ENCODE data around the gene HCFC1R1.

HCFC1R1 gene

GRCh38 chr16:3003582-3004270 lies 20.0 kb downstream of the HCFC1R1 start:
- no peak overlapping the region for H3K4me3 ChIP-seq (ENCODE audit: control insufficient read depth, low read depth, low read length)
- DNase-seq (ENCODE audit: low read depth), result peak; percentile 88
- TF ChIP-seq CTCF (IDR thresholded peaks at IDR 0.05; ENCODE audit: control insufficient read depth, insufficient read depth, low read depth, low read length, missing control alignments), result peak; percentile 50

GRCh38 chr16:3001316-3001715 lies 22.4 kb downstream of the HCFC1R1 start:
- no peak for DNase-seq (ENCODE audit: low read depth)
- H3K4me3 ChIP-seq (ENCODE audit: control insufficient read depth, low read depth, low read length), result no peak overlapping the region
- no peak for TF ChIP-seq CTCF (IDR thresholded peaks at IDR 0.05; ENCODE audit: control insufficient read depth, insufficient read depth, low read depth, low read length, missing control alignments)

GRCh38 chr16:3000540-3000939 lies 23.2 kb downstream of the HCFC1R1 start:
- no peak for DNase-seq (ENCODE audit: low read depth)
- no peak for TF ChIP-seq CTCF (IDR thresholded peaks at IDR 0.05; ENCODE audit: control insufficient read depth, insufficient read depth, low read depth, low read length, missing control alignments)
- H3K4me3 ChIP-seq (ENCODE audit: control insufficient read depth, low read depth, low read length), result no peak overlapping the region

- no peak for TF ChIP-seq CTCF (IDR thresholded peaks at IDR 0.05; ENCODE audit: control insufficient read depth, insufficient read depth, low read depth, low read length, missing control alignments)
- no peak overlapping the region for H3K4me3 ChIP-seq (ENCODE audit: control insufficient read depth, low read depth, low read length)
- DNase-seq (ENCODE audit: low read depth), result no peak
Observed at GRCh38 chr16:2999929-3000328, 23.8 kb downstream of the HCFC1R1 start.

GRCh38 chr16:2996298-2996697 lies 27.4 kb downstream of the HCFC1R1 start:
- no peak overlapping the region for H3K4me3 ChIP-seq (ENCODE audit: control insufficient read depth, low read depth, low read length)
- no peak for DNase-seq (ENCODE audit: low read depth)
- TF ChIP-seq CTCF (IDR thresholded peaks at IDR 0.05; ENCODE audit: control insufficient read depth, insufficient read depth, low read depth, low read length, missing control alignments), result no peak

- no peak overlapping the region for H3K4me3 ChIP-seq (ENCODE audit: control insufficient read depth, low read depth, low read length)
- TF ChIP-seq CTCF (IDR thresholded peaks at IDR 0.05; ENCODE audit: control insufficient read depth, insufficient read depth, low read depth, low read length, missing control alignments), result no peak
- no peak for DNase-seq (ENCODE audit: low read depth)
Observed at GRCh38 chr16:2992383-2993081, 31.2 kb downstream of the HCFC1R1 start.

Measured in AG09309 (cell line).